ENCODE data around the gene TMEM11.

The TMEM11 gene

DNA sequence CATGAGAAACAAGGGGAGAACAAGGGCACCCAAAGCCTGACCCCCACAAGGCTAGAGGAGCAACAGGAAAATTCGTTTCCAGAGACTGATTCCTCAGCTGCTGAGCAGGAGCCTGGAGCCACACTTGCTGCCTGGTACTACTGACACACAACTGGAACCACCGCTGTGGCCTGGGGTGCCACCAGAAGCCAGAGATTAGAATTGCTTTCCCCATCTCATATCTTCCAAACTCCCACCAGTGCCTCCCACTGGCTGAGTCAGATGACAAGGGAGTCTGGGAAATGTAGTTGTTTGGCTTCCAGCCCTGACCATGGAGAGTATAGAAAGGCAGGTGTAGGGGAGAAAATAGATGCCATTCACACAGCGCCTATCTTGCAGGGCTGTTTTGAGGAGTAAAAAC, 4.1 kb upstream of the TMEM11 start:
- Histone ChIP-seq H3K4me3 (ENCODE audit: low read length) (no peak overlapping the region), H3K4me1 (ENCODE audit: insufficient read depth, low read length) (peaks cover 13% of the 10 kb centered on the region), H3K9me3 (ENCODE audit: insufficient read depth, low read depth, low read length) (no peaks in the 10 kb centered on the region), H3K27ac (ENCODE audit: low read length) (no peak overlapping the region), H3K9ac (ENCODE audit: low read depth, low read length) (no peak overlapping the region), H3K27me3 (ENCODE audit: insufficient read depth, low read length) (no peaks in the 10 kb centered on the region), H3K36me3 (ENCODE audit: insufficient read depth, low read depth, low read length) (no peaks in the 10 kb centered on the region; the same call in 1 of the 2 replicates)

DNA sequence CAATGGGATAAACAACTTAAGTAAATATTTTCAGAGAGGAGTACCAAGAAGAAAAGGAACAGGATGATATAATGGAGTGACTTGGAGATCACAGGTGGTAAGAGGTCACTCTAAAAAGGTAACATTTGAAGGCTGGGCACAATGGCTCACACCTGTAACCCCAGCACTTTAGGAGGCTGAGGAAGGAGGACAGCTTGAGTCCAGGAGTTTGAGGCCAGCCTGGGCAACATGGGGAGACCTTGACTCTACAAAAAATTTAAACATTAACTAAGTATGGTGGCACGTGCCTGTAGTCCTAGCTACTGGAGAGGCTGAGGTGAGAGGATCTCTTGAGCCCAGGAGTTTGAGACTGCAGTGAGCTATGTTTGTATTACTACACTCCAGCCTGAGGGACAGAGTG, 3.4 kb upstream of the TMEM11 start:
- no peaks in the 10 kb centered on the region for H3K27me3 ChIP-seq (ENCODE audit: insufficient read depth, low read length)
- peaks cover 20% of the 10 kb centered on the region for H3K4me1 ChIP-seq (ENCODE audit: insufficient read depth, low read length)
- no peak overlapping the region for H3K9ac ChIP-seq (ENCODE audit: low read depth, low read length)
- H3K27ac ChIP-seq (ENCODE audit: low read length), result no peak overlapping the region
- no peaks in the 10 kb centered on the region for H3K9me3 ChIP-seq (ENCODE audit: insufficient read depth, low read depth, low read length)
- H3K36me3 ChIP-seq (ENCODE audit: insufficient read depth, low read depth, low read length), result no peaks in the 10 kb centered on the region; the same call in 1 of the 2 replicates
- H3K4me3 ChIP-seq (ENCODE audit: low read length), result no peak overlapping the region

DNA sequence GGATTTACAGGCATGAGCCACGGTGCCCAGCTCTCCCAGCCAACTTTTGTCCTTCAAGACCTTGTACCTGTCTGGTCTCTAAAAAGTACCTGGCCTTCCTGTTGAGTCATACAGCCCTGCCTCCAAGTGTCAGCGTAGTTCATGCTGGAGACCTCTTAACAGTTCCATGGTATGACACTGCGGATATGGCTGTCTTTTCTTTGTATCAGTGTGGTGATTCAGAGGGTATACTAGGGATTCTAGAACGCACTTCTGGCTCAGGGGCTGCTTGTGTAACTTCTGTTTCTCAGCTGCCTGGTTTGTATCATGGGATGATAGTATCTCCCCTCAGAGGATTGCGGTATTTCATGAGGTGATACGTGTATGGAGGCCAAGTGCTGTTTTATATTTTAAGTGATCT, 2.0 kb upstream of the TMEM11 start:
- peaks cover 8% of the 10 kb centered on the region for H3K36me3 ChIP-seq (ENCODE audit: insufficient read depth, low read depth, low read length)
- H3K9me3 ChIP-seq (ENCODE audit: insufficient read depth, low read depth, low read length), result no peaks in the 10 kb centered on the region
- H3K27ac ChIP-seq (ENCODE audit: low read length), result no peak overlapping the region
- H3K27me3 ChIP-seq (ENCODE audit: insufficient read depth, low read length), result no peaks in the 10 kb centered on the region
- H3K4me1 ChIP-seq (ENCODE audit: insufficient read depth, low read length), result peaks cover 25% of the 10 kb centered on the region
- peak overlapping the region; percentile 16; the same call in 1 of the 2 replicates for H3K4me3 ChIP-seq (ENCODE audit: low read length)
- H3K9ac ChIP-seq (ENCODE audit: low read depth, low read length), result no peak overlapping the region; the same call in 1 of the 2 replicates

DNA sequence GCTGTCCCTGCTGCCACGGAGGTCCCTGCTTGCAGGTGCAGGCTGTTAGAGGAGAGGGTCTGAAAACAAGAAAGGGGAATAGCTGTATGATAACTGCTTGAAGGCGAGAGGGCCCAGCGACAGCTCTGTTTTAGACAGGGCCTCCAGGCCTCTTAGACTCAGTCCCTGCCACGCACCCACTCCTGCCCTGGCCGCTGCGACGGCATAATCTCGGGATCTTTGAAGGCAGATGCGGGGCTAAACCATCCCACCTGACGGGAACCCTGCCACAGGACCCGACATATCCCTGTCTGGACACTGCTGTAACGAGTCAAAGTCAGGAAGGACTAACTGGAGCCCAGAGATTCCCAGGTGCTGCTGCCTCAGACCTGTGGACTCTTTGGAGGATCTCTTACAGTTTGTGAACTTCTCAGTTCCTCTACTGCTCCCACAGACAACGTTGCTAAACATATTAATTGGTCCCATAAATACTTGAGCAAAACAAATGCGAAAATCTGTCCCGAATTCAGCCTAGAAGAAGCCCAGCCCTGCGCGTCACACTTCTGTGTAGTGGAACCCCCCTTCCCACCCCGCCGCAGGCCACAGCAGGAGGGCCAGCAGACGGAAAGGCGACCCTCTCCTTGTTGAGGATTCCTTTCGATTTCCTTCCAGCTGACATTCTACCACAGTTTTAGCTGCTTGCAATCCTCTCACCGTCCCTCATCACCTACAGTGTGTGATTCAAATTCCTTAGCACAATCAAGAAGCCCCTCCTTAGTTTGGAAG, 998 bp upstream of the TMEM11 start:
- Histone ChIP-seq H3K9me3 (ENCODE audit: insufficient read depth, low read depth, low read length) (no peaks in the 10 kb centered on the region), H3K4me3 (ENCODE audit: low read length) (peak overlapping the region; percentile 100), H3K27ac (ENCODE audit: low read length) (peak overlapping the region; percentile 94), H3K4me1 (ENCODE audit: insufficient read depth, low read length) (peaks cover 25% of the 10 kb centered on the region), H3K27me3 (ENCODE audit: insufficient read depth, low read length) (no peaks in the 10 kb centered on the region), H3K36me3 (ENCODE audit: insufficient read depth, low read depth, low read length) (peaks cover 16% of the 10 kb centered on the region), H3K9ac (ENCODE audit: low read depth, low read length) (peak overlapping the region; percentile 97)

DNA sequence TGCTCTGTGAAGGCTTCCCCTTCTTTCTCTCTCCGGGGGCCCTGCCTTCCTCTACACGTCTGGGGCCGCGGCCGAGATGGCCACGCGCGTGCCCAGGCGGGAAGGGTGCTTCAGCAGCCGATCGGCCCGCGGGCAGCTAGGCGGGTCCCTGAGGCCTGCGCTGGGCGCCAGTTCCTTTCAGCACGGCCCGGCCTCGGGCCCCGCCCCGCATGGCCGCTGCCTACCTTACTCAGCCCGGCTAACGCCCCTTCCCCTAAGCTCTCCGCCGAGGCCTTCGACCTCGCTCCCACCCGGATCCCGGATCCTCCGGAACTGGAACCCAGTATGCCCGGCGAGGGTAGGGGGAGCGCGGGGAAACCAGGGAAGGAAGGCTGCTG, 335 bp downstream of the TMEM11 start:
- Histone ChIP-seq H3K4me1 (ENCODE audit: insufficient read depth, low read length) (peaks cover 25% of the 10 kb centered on the region), H3K4me3 (ENCODE audit: low read length) (peak overlapping the region; percentile 100), H3K27ac (ENCODE audit: low read length) (peak overlapping the region; percentile 59), H3K9ac (ENCODE audit: low read depth, low read length) (peak overlapping the region; percentile 97), H3K36me3 (ENCODE audit: insufficient read depth, low read depth, low read length) (peaks cover 22% of the 10 kb centered on the region), H3K27me3 (ENCODE audit: insufficient read depth, low read length) (no peaks in the 10 kb centered on the region), H3K9me3 (ENCODE audit: insufficient read depth, low read depth, low read length) (no peaks in the 10 kb centered on the region)

DNA sequence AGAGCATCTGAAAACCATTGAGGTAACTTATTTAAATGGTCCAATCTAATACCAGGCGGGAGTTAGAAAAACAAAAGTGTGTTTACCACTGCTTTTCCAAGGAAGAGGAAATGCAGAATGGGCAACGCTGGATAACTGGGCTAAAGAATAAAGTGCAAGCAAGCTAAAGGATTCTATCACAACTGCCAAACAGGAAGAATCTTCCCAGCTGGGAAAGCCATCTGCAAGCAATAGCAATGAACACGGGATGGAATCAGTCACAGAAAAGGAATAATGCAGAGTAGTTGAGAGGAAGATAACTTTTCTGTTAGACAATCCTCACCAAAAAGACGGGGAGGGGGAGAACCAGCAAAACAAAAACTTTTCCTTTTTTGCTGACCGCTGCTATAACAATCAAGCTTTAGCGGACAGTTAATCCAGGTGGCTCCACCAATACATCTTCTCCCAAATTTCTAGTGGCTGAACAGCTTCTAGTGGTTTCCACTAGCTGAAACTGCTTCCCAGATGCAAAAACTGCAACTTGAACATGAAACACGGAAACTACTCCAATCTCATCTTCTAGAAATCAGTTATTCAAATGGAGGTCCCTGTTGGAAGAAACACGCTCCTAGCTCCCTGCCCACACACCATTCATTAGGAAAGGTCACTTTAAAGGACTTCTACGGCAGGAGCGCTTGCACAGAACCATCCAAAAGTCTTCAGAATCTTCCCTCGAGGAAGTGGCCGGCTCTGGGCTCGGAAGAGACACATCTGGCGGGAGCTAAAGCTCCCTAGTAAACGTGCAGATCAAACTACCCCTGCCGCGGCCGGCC, 929 bp downstream of the TMEM11 start:
- no peaks in the 10 kb centered on the region for H3K9me3 ChIP-seq (ENCODE audit: insufficient read depth, low read depth, low read length)
- H3K36me3 ChIP-seq (ENCODE audit: insufficient read depth, low read depth, low read length), result peaks cover 27% of the 10 kb centered on the region
- H3K4me1 ChIP-seq (ENCODE audit: insufficient read depth, low read length), result peaks cover 25% of the 10 kb centered on the region
- H3K27ac ChIP-seq (ENCODE audit: low read length), result peak overlapping the region; percentile 59
- H3K9ac ChIP-seq (ENCODE audit: low read depth, low read length), result peak overlapping the region; percentile 97
- peak overlapping the region; percentile 100 for H3K4me3 ChIP-seq (ENCODE audit: low read length)
- no peaks in the 10 kb centered on the region for H3K27me3 ChIP-seq (ENCODE audit: insufficient read depth, low read length)

DNA sequence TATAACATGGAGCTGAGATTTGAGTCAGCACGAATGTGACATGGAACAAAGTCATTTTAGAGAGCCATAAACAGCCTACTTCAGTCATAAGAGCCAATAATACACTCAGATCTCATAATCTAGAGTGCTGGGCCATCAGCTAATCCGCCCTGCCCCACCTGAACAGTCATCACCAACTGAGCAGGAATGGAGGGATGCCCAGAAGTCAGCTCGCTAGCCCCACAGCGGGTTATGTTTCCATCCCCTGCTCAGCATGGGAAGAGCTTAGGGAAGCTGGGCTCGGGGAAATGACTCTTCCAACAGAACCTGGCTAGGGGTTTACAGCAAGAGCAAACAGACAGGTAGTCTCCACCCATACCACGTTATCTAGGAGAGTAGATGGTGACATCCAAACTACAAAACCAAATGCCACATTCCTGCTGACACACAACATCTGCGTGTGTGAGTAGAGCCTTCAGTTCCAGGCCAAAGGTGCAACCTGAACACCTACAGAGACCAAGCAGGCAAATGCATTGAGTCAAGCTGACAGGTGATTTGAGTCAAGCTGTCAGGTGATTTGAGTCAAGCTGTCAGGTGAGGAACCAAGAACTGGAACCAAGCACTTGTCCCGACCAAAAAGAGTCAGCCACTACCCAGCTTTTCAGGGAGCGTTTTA, 2.0 kb downstream of the TMEM11 start:
- peaks cover 31% of the 10 kb centered on the region for H3K36me3 ChIP-seq (ENCODE audit: insufficient read depth, low read depth, low read length)
- H3K9ac ChIP-seq (ENCODE audit: low read depth, low read length), result peak overlapping the region; percentile 97; the same call in 1 of the 2 replicates
- no peaks in the 10 kb centered on the region for H3K27me3 ChIP-seq (ENCODE audit: insufficient read depth, low read length)
- H3K4me1 ChIP-seq (ENCODE audit: insufficient read depth, low read length), result peaks cover 25% of the 10 kb centered on the region
- H3K4me3 ChIP-seq (ENCODE audit: low read length), result peak overlapping the region; percentile 100
- H3K9me3 ChIP-seq (ENCODE audit: insufficient read depth, low read depth, low read length), result no peaks in the 10 kb centered on the region
- H3K27ac ChIP-seq (ENCODE audit: low read length), result no peak overlapping the region

DNA sequence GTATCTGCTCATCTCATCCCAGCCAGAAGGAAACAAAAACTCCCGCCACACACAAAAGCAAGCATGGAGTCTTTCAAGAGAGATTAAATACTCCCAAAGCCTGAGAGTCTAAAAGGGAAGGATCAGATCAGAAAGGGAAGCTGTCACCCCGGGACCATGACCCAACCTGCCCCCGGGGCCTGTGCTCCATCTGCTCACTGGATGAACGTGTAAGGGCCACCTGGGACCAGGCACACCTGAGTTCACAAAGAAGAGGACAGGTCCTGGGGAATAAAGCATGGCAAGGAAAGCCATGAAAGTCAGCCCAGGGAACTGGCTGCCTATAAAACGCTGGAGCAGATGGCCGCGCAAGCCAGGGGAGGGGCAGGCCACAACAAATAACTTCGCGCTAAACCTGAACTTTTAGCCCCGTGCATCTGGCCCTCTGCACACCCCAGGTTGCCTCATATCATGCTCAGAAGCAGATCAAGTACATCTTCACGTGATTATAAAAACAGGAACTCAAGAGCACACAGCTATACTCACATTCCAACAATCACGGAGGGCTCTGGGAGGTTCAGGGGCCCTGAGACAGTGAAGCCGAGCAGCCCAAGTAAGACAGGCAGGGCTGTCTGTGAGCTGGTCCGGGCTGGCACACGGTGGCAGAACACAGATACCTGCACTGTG, 3.4 kb downstream of the TMEM11 start:
- Histone ChIP-seq H3K4me1 (ENCODE audit: insufficient read depth, low read length) (peaks cover 20% of the 10 kb centered on the region), H3K9ac (ENCODE audit: low read depth, low read length) (no peak overlapping the region), H3K4me3 (ENCODE audit: low read length) (no peak overlapping the region), H3K27me3 (ENCODE audit: insufficient read depth, low read length) (no peaks in the 10 kb centered on the region), H3K9me3 (ENCODE audit: insufficient read depth, low read depth, low read length) (no peaks in the 10 kb centered on the region), H3K27ac (ENCODE audit: low read length) (no peak overlapping the region), H3K36me3 (ENCODE audit: insufficient read depth, low read depth, low read length) (peaks cover 31% of the 10 kb centered on the region)

DNA sequence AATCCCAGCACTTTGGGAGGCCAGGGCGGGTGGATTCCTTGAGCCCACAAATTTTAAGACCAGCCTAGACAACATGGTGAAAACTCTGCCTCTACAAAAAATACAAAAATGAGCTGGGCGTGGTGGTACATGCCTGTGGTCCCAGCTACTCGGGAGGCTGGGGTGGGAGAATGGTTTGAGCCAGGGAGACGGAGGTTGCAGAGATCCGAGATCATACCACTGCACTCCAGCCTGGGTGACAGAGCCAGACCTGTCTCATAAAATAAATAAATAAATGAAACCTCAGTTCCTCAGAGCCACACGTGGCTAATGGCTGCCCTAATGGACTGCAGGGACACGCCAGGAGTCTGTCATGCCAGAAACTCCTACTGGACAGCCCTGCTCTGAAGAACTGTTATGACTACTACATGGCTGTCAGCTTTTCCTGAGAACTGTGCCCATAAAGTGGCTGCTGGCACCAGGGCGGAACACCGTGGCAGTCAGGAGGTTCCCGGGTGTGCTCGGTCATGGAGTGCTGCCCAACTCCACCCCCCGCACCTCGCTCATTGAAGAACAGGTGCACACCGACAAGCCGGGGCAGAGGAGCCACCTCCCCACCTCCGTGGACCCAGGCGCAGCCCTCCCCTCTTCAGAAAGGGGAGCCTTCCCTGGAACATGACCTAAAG, 4.3 kb downstream of the TMEM11 start:
- Histone ChIP-seq H3K9me3 (ENCODE audit: insufficient read depth, low read depth, low read length) (no peaks in the 10 kb centered on the region), H3K4me1 (ENCODE audit: insufficient read depth, low read length) (peaks cover 13% of the 10 kb centered on the region), H3K27me3 (ENCODE audit: insufficient read depth, low read length) (no peaks in the 10 kb centered on the region), H3K9ac (ENCODE audit: low read depth, low read length) (no peak overlapping the region), H3K36me3 (ENCODE audit: insufficient read depth, low read depth, low read length) (peaks cover 31% of the 10 kb centered on the region), H3K4me3 (ENCODE audit: low read length) (no peak overlapping the region), H3K27ac (ENCODE audit: low read length) (no peak overlapping the region)

DNA sequence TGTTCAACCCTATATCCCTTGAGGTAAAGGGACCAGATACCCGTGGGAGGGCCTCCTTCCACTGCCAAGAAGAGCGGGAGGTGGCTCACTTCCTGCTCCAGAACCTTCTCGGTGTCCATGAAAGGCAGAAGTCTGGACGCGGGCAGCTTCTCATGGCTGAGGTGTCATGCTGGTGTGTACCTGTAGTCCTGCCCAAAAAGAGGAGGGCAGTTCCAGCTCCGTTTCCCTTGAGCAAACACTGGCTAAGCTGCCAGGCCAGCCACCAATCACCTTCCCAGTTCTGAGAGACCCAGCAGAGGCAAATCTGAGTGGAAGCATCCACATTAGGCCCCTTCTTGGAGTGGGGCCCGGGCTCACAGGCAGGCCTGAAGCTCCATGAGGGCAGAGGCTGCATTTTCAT, 5.6 kb downstream of the TMEM11 start:
- Histone ChIP-seq H3K9ac (ENCODE audit: low read depth, low read length) (no peak overlapping the region), H3K27ac (ENCODE audit: low read length) (no peak overlapping the region), H3K27me3 (ENCODE audit: insufficient read depth, low read length) (no peaks in the 10 kb centered on the region), H3K4me1 (ENCODE audit: insufficient read depth, low read length) (peaks cover 13% of the 10 kb centered on the region), H3K36me3 (ENCODE audit: insufficient read depth, low read depth, low read length) (peaks cover 31% of the 10 kb centered on the region), H3K4me3 (ENCODE audit: low read length) (no peak overlapping the region), H3K9me3 (ENCODE audit: insufficient read depth, low read depth, low read length) (no peaks in the 10 kb centered on the region)

DNA sequence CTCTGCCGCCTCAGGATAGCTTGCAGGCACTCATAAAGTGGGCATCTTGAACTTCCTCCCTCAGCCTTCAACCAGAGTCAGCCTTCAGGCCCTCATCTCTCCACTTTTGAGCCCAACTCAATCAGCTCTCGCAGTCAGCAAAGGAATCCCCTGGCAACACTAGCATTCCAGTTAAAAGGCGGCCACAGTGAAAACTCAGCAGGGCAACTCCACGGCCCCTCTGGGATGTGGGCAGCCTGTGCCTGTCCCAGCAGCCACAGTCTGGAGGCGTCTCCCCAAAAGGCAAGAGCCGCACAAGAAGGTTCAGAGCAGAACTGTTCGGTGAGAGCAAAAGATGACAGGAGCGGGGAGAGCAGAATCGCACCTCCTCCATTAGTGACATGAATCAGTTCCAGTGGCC, 9.0 kb downstream of the TMEM11 start:
- Histone ChIP-seq H3K9ac (ENCODE audit: low read depth, low read length) (no peak overlapping the region), H3K4me1 (ENCODE audit: insufficient read depth, low read length) (peaks cover 16% of the 10 kb centered on the region), H3K36me3 (ENCODE audit: insufficient read depth, low read depth, low read length) (peaks cover 15% of the 10 kb centered on the region), H3K9me3 (ENCODE audit: insufficient read depth, low read depth, low read length) (no peaks in the 10 kb centered on the region), H3K27me3 (ENCODE audit: insufficient read depth, low read length) (no peaks in the 10 kb centered on the region), H3K27ac (ENCODE audit: low read length) (no peak overlapping the region), H3K4me3 (ENCODE audit: low read length) (no peak overlapping the region)

Measured in iPS-20b (cell line).